Measurements from ENCODE around the gene ACOT7. TPM values are rescaled to one million over a fixed set of nuclear protein-coding genes. Genes with fewer than 3 reads are reported as not detected.

Gene ACOT7
- total RNA-seq, 1 donor from 2014 or later = 80.3 TPM

GRCh38 chr1:6298940-6299465 lies 94.6 kb downstream of the ACOT7 start:
- no peak overlapping the region for H3K4me3 ChIP-seq (ENCODE audit: low read depth, low read length)
- no peak for DNase-seq (ENCODE audit: low read depth)
- TF ChIP-seq CTCF (conservative IDR thresholded peaks at IDR 0.05; ENCODE audit: low read depth, low read length) = no peak

- DNase-seq (ENCODE audit: low read depth) = no peak
- H3K4me3 ChIP-seq (ENCODE audit: low read depth, low read length) = no peak overlapping the region
- no peak for TF ChIP-seq CTCF (conservative IDR thresholded peaks at IDR 0.05; ENCODE audit: low read depth, low read length)
These were observed 95.0 kb downstream of the ACOT7 start for GRCh38 chr1:6298530-6298929.

GRCh38 chr1:6295910-6296309 lies 97.7 kb downstream of the ACOT7 start:
- DNase-seq (ENCODE audit: low read depth) = no peak
- no peak for TF ChIP-seq CTCF (conservative IDR thresholded peaks at IDR 0.05; ENCODE audit: low read depth, low read length)
- no peak overlapping the region for H3K4me3 ChIP-seq (ENCODE audit: low read depth, low read length)

GRCh38 chr1:6294890-6295556 lies 98.5 kb downstream of the ACOT7 start:
- TF ChIP-seq CTCF (conservative IDR thresholded peaks at IDR 0.05; ENCODE audit: low read depth, low read length) = no peak
- no peak for DNase-seq (ENCODE audit: low read depth)
- no peak overlapping the region for H3K4me3 ChIP-seq (ENCODE audit: low read depth, low read length)

- no peak for DNase-seq (ENCODE audit: low read depth)
- no peak overlapping the region for H3K4me3 ChIP-seq (ENCODE audit: low read depth, low read length)
- TF ChIP-seq CTCF (conservative IDR thresholded peaks at IDR 0.05; ENCODE audit: low read depth, low read length) = no peak
These were observed 99.3 kb downstream of the ACOT7 start for GRCh38 chr1:6294080-6294889.

GRCh38 chr1:6292102-6292501 lies 101.5 kb downstream of the ACOT7 start:
- no peak for DNase-seq (ENCODE audit: low read depth)
- no peak for TF ChIP-seq CTCF (conservative IDR thresholded peaks at IDR 0.05; ENCODE audit: low read depth, low read length)
- H3K4me3 ChIP-seq (ENCODE audit: low read depth, low read length) = no peak overlapping the region

Data from epithelial cell of proximal tubule (primary cell).